HG02885 (cell line): ENCODE results near the gene TRIM71.

Experiments
- ATAC-seq: cut with Tn5 transposase; IDR thresholded peaks from one replicate; pipeline ENCODE4 v1.9.1; 2021; ENCODE audit warnings: mild to moderate bottlenecking; ENCODE audit not compliant: unreplicated experiment, poor library complexity

TRIM71 gene

GRCh38 chr3:32885283-32885901, 67.6 kb downstream of the TRIM71 start:
- no peak for ATAC-seq

DNA sequence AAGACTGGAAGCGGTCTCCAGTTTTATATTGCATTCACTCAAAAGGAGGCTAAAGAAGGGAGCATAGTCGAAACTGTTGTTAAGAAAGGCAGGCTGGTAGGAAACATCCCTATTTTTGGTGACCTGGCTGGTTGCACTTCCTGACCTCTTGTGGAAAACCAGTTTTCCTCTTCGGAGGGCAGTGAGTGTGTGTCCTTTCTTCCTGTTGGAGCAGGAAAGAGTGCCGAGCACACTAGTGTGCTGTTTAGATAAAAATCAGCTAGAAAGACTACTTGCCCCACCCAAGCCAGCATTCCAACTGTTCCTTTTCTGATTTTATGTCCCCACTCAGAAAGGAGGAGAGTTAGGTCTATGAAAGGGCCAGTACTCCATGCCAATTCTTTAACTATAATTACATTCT, 68.5 kb downstream of the TRIM71 start:
- no peak for ATAC-seq

GRCh38 chr3:32886911-32887310, 69.1 kb downstream of the TRIM71 start:
- ATAC-seq = no peak

GRCh38 chr3:32888739-32889138, 70.9 kb downstream of the TRIM71 start:
- ATAC-seq = peak; percentile 96

DNA sequence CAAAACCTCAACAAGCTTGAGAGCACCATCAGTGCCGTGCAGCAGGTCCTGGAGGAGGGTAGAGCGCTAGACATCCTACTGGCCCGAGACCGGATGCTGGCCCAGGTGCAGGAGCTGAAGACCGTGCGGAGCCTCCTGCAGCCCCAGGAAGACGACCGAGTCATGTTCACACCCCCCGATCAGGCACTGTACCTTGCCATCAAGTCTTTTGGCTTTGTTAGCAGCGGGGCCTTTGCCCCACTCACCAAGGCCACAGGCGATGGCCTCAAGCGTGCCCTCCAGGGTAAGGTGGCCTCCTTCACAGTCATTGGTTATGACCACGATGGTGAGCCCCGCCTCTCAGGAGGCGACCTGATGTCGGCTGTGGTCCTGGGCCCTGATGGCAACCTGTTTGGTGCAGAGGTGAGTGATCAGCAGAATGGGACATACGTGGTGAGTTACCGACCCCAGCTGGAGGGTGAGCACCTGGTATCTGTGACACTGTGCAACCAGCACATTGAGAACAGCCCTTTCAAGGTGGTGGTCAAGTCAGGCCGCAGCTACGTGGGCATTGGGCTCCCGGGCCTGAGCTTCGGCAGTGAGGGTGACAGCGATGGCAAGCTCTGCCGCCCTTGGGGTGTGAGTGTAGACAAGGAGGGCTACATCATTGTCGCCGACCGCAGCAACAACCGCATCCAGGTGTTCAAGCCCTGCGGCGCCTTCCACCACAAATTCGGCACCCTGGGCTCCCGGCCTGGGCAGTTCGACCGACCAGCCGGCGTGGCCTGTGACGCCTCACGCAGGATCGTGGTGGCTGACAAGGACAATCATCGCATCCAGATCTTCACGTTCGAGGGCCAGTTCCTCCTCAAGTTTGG, 72.9 kb downstream of the TRIM71 start:
- ATAC-seq = no peak

- ATAC-seq = no peak
Observed at GRCh38 chr3:32891365-32891764, 73.6 kb downstream of the TRIM71 start.

DNA sequence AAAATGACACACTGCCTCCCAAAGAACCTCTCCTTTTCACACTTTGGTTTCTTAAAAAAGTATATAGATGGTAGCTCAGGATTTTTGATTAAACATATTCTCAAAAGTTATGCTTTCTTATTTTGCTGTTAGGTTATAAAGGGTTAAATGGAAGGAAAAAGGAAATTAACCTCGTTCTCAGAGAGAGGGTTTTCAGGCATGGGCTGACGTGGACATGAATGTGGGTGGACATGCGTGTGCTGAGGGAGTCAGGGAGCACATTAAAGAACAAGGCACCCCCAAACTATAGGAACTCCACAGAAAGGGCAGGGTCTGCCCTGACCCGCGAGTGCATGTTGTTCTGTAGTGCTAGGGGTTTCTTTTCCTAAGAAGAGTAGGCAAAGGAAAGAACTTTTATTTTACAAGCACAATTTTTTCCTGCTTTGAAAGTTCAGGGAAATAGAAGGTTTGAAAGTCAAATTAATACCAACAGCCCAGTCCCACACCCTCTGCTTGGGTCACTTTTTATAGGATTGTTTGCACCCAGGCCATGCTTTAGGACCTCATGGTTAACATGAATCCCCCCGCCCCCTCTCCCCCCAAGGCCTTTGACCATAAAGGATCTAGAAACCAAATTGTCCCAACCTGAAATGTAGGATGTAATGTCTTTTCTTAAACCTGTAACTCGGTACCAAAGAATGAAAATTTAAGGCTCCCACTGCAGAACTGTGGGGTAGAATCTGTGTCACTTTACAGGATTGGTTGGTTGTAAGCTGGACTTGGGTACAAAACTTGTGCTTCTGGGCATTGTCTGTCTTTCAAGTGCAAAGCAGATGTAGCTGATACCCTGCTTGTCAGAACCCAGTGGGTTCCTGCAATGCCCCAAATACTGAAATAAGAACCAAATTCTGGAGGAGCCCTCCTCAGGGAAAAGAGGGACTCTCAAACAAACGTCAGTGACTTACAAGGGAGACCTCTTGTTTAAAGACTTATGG, 75.1 kb downstream of the TRIM71 start:
- ATAC-seq = no peak

GRCh38 chr3:32894977-32895376, 77.2 kb downstream of the TRIM71 start:
- ATAC-seq = no peak

- ATAC-seq = no peak
Observed at GRCh38 chr3:32895701-32896100, 77.9 kb downstream of the TRIM71 start.

GRCh38 chr3:32896143-32896542, 78.3 kb downstream of the TRIM71 start:
- ATAC-seq = no peak

- no peak for ATAC-seq
Observed at GRCh38 chr3:32897001-32897601, 79.3 kb downstream of the TRIM71 start.

DNA sequence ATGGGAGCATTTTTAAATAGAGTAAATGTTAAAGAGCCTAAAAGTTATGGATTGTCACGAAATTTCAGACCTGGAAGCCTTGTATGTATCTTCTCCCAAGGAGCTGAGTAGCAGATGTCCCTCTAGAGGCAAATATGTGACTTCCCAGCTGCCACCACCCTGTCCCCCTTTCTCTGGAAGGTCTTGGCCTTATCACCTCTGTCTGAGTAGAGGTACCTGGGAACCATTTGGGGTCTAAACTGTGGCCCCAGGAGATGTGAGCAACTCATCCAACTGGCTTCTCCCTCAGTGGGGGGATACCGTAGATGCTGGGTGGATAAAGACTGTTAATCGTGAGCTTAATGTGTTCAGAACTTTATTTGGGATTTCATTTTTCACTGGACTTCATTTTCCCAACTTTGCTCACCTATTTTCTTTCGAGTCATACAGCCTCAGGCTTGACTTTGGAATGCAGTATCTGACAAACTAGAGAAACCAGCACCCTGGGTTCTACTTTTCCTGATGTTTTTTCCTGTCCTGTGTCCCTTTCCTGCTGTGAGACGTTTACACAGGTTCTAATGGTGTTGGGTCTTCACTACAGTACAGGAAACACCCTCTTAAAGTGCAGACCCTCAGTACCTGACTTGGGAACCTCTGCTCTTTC, 80.3 kb downstream of the TRIM71 start:
- ATAC-seq = no peak

GRCh38 chr3:32899265-32899664, 81.5 kb downstream of the TRIM71 start:
- ATAC-seq = no peak

GRCh38 chr3:32901005-32901932, 83.5 kb downstream of the TRIM71 start:
- no peak for ATAC-seq

DNA sequence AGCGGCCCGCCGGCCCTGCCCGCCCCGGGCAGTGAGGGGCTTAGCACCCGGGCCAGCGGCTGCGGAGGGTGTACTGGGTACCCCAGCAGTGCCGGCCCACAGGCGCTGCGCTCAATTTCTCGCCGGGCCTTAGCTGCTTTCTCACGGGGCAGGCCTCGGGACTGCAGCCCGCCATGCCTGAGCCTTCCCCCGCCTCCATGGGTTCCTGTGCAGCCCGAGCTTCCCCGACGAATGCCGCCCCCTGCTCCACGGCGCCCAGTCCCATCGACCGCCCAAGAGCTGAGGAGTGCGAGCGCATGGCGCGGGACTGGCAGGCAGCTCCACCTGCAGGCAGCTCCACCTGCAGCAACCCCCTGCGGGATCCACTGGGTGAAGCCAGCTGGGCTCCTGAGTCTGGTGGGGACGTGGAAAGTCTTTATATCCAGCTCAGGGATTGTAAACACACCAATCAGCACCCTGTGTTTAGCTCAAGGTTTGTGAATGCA, 85.1 kb downstream of the TRIM71 start:
- peak; percentile 57 for ATAC-seq

GRCh38 chr3:32903953-32904352, 86.2 kb downstream of the TRIM71 start:
- ATAC-seq = no peak

DNA sequence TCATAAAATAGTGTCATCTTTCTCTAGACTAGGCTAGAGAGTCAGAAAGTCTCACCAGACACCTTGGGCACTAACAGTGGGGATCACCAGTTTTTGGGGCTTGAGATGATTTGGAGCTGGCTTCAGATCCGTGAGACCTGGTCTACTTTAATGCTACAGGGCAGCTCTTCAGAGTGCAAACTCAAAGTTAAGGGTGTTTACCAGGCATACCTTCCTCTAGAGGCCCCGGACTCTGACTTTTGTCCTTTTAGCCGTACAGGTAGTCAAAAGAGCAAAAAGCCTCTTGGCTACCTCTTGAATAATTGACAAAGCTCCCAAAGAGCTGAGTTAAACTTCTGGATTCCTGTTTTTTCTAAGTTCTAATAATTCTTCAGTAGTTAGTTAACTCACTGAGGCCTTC, 92.2 kb downstream of the TRIM71 start:
- no peak for ATAC-seq

DNA sequence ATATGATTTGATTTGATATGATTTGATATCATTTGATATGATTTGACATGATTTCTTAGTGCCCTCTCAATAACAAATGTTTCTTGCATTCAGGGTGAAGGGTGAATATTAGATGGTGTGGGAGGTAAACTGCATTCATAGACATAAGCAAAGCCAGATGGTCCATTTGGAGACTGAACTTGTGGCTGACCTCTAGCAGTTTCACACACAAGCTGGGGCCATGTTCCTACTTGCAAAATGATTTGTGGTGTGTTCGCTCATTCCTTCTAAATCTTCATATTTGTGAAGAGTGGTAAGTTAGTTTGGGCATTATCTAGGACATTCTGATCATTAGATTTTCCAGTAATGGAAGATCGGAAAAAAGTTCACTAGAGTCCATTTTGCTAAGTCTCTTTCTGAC, 93.2 kb downstream of the TRIM71 start:
- no peak for ATAC-seq

DNA sequence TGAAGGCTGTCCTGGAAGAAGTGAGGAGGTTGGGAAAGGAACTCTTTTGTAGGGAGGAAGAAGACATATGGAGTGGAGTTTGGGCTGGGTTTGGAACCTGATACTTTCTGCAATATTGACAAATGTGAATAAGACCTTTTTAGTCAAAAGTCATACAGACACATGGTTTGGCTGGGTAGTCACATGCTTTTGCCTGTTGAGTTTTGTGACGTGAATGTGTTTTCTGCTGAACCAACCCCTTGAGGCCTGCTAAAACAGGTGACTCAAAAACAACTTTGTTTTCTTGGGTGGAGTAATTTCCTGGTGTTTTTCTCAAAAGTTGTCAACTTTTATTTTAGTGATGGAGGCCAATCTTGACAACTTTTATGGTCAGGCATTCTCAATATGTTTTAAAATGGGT, 94.2 kb downstream of the TRIM71 start:
- no peak for ATAC-seq
